ENCODE measurements around the gene COL12A1.

COL12A1 gene

DNA sequence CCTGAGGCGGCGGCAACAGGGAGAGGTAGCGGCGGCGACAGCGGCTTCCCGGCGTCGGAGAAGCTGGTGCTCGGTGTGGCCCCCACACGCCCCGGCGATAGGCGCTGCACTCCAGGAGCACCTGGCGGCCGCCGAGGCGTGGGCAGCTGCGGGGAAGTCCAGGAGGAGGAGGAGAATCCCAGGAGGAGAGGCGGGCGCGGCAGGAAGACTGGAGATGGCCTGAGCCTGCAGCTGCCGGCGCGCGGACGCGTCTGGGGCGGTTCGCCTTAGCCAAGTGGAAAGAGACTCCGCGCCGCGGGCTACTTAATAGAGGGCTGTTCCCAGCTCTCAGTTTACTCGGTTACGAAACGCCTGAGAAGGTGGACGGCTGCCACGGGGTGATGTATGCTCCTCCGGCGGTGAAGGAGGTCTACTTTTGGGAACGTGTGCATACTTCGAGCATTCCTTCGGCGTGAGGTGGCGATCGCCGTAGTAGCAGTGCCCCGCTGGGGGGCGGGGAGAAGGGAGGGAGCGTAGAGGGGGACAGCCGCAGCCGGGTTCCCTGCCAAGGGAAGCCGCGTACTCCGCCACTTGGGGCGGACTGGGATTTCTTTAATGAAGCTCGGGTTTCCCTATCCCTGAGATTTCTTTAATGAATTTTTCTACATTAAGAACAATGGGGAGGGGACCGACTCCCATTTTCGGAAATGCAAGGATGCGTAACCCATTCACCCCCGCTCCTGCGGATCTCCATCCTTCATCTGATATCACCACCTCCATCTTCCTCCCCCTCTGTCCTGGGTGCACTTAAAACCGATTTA, at the start of gene COL12A1:
COL12A1 (minus strand) TSS at position 278 of the 800 bp plus-strand sequence. CDS start 3,261 bp downstream, outside the sequence.
- DNase-seq, result peak; percentile 24

DNA sequence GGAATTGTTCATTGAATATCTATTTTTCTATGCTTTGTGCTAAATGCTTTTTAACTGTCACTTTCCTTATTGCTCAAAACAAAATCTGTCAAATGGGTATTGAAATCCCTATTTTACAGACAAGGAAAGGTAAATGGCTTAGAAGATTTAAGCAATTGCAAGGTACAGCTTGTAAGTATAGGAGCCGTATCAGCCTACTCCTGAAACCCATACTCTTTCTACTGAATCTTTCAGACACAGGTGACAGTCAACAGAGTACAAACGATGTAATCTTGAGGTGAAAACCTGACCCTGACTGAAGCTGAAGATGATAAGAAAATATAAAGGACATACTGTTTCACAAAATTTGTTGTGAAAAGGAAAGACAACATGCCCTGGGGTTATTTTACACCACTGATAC, 44.7 kb upstream of the COL12A1 start:
- no peak for DNase-seq

- DNase-seq, result no peak
These were observed 44.0 kb upstream of the COL12A1 start for GRCh38 chr6:75249837-75250236.

- DNase-seq, result no peak
These were observed 40.5 kb upstream of the COL12A1 start for GRCh38 chr6:75246386-75246785.

DNA sequence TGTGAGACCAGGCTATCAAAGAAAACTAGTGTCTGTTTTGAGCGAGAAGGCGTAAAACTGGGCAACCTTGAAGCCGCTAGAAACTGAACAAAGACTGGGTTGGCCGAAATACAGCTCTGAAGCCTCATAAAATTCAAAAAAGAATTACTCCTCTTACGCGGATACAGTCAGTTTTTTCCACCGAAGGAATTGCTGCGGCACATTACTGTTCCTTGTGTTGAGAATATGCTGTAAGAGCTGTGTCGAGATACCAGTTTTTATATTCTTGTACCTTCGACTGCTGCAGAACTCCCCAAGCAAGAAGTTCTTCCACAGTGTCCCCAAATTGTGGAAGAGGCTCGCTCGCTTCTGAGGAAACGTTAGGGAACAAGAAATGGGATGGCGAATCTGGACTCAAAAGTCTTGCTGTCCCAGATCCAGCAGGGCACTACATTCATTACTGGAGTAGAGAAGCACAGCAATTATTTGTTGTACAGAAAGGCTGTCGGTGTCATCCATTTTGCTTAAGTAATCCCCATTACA, 38.3 kb upstream of the COL12A1 start:
- DNase-seq, result no peak

DNA sequence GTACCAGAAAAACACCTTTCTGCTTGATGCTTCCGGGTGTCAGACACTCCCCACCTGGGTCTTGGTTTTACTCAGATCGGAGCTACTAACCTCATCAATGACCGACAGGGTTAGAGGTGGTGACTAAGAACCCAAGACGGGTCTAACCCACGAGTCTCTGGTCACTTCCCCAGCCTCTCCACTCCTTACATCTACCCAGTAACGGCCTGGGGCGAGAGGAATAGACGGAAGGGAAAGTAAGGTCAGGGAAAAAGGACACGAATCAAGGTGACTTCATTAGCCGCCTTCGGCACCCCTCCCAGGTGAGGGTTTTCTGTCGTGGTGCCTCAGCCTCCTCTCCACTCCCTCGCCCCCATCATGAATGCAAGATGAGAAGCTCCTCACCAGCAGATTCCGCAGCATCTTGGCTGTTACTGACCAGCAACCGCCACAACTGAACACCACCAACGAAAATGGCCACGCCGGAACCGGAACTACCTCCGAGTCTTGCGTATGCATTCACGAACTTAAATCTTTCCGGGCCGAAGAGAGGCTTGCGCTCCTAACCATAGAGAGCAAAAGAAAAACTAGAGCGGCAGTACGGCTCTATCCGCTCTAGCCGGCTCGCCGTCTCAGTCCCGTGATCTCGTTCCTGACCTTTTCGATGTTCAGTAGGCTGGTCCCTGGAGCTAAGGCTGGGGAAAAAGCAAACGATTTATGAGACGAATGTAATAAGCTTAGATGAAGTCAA, 37.6 kb upstream of the COL12A1 start, which contains the start of gene COX7A2:
COX7A2 (minus strand) TSS at position 469 of the 730 bp plus-strand sequence; CDS start at position 402, 67 bp downstream.
- DNase-seq, result peak; percentile 90

GRCh38 chr6:75236630-75237029, 30.8 kb upstream of the COL12A1 start:
- no peak for DNase-seq

GRCh38 chr6:75235271-75235670, 29.4 kb upstream of the COL12A1 start:
- DNase-seq, result no peak

GRCh38 chr6:75234126-75234865, 28.4 kb upstream of the COL12A1 start:
- no peak for DNase-seq

DNA sequence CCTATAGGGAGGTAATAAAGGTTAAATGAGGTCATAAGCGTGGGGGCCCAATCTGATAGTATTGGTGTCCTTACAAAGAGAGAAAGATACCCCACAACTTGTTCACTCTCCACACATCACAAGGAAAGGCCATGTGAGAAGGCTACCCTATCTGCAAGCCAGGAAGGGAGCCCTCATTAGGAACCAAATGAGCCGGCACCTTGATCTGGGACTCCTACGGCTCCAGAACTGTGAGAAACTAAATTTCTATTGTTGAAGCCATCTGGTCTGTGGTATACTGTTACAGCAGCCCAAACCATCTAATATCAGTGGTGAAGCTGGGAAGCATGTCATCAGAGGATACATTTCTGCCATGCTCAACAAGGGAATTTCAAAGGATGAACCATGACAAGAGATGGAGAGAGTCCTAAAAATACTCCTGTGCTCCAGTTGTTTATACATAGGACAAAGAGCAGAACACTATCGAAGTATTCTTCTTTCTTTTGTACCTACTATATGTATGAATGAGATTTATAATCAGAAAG, 27.3 kb upstream of the COL12A1 start:
- no peak for DNase-seq

GRCh38 chr6:75230484-75231325, 24.9 kb upstream of the COL12A1 start:
- DNase-seq, result no peak

GRCh38 chr6:75224303-75224926, 18.6 kb upstream of the COL12A1 start:
- no peak for DNase-seq

GRCh38 chr6:75223428-75223827, 17.6 kb upstream of the COL12A1 start:
- DNase-seq, result no peak

- no peak for DNase-seq
These were observed 16.4 kb upstream of the COL12A1 start for GRCh38 chr6:75222261-75222660.

GRCh38 chr6:75221116-75221515, 15.3 kb upstream of the COL12A1 start:
- DNase-seq, result no peak

DNA sequence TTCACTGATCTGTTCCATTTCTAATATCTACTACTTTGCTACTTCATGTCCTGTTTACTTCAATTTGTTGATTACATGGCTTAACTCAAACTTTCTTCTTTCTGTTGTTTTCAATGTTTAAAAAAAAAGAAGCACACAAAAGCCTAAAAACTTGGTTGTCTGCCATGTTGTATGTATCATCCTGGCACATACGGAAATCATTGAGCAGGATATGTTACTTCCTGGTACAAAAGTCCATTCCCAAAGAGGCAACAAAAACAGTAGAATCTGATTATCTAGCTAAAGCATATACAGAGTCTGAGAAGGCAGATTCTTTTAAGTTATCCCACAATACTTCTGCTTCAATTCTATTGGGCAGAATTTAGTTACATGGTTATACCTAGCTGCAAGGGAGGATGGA, 14.5 kb upstream of the COL12A1 start:
- DNase-seq, result no peak

GRCh38 chr6:75219263-75219662, 13.4 kb upstream of the COL12A1 start:
- no peak for DNase-seq

- DNase-seq, result no peak
These were observed 11.3 kb upstream of the COL12A1 start for GRCh38 chr6:75217193-75217592.

DNA sequence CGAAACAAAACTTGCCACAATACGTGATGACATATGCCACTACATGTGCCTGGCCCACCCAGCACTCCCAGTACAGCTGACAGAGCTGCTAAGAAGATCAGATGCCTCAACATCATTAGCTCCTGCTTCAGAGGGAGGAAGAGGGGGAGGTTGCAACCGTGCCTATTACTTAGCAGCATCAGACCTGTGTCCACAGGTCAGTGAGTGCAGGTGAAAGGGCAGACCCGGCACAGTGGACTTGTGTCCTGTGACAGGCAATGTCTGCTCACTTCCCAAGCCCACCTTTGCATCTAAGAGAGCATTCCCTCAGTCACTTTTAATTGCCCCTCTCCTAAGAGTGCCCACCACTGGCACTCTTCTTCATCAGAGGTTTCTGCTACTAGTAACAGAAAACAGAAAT, 9.4 kb upstream of the COL12A1 start:
- no peak for DNase-seq

DNA sequence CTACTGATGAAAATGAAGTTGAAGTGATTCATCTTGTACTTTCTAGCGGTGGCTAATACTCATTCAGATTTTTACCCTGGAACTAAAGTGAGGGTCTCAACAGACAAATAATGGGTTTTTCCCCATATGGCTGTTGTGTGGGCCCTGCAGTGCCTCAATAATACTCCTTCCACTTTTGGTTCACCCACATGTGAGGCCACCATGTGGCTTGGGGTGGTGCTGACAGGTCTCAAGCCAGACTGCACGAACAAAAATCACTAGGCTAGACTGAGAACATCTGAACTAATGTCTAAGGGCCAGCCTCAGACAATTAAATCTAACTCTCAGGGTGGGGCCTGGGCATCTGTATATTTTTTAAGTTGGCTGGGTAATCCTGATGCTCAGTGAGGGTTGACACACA, 7.9 kb upstream of the COL12A1 start:
- DNase-seq, result no peak

- DNase-seq, result no peak
These were observed 7.3 kb upstream of the COL12A1 start for GRCh38 chr6:75213112-75213511.
